C4-2B (cell line): Measurements from ENCODE around the gene KCNMA1.

Source experiments
- ZFX ChIP-seq: fragments of 450-650 bp; IDR thresholded peaks from 2 replicates; pipeline ENCODE4 v1.6.1; 2017
- TF ChIP-seq, protein P1 (sequence below): fragments of 450-650 bp; conservative IDR thresholded peaks from 2 replicates; pipeline ENCODE4 v1.5.1; 2017; ENCODE audit warnings: mild to moderate bottlenecking

DNA sequence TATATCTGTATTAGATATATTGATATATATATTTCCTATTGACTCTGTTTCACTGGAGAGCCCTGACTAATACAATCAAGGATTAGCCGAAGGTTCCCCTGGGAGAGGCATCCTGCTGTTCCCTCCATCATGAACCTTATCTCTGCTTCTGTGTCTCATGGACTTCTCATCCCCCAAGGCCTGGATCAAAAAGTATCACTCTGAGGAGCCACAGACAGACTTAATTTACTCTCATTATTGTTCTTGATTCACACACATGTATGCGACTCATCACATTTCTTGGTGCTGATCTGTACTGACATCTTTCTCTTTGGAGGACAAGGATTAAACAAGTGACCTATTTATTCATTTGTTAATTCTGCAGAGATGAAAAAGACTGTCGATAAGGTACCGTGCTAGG lies 550.2 kb downstream of the KCNMA1 start:
- TF ChIP-seq, protein P1, sequence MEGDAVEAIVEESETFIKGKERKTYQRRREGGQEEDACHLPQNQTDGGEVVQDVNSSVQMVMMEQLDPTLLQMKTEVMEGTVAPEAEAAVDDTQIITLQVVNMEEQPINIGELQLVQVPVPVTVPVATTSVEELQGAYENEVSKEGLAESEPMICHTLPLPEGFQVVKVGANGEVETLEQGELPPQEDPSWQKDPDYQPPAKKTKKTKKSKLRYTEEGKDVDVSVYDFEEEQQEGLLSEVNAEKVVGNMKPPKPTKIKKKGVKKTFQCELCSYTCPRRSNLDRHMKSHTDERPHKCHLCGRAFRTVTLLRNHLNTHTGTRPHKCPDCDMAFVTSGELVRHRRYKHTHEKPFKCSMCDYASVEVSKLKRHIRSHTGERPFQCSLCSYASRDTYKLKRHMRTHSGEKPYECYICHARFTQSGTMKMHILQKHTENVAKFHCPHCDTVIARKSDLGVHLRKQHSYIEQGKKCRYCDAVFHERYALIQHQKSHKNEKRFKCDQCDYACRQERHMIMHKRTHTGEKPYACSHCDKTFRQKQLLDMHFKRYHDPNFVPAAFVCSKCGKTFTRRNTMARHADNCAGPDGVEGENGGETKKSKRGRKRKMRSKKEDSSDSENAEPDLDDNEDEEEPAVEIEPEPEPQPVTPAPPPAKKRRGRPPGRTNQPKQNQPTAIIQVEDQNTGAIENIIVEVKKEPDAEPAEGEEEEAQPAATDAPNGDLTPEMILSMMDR = no peak
- TF ChIP-seq ZFX = no peak
